ENCODE measurements around the gene GNAS. TPM values are rescaled to one million over a fixed set of nuclear protein-coding genes. Genes with fewer than 3 reads are reported as not detected.

GNAS gene
- total and polyA plus RNA-seq, 9 of the 15 experiments (the other 6 are each of a cell fraction or from before 2014, with no cell fraction given) = 128 to 648 (median 266) TPM

DNA sequence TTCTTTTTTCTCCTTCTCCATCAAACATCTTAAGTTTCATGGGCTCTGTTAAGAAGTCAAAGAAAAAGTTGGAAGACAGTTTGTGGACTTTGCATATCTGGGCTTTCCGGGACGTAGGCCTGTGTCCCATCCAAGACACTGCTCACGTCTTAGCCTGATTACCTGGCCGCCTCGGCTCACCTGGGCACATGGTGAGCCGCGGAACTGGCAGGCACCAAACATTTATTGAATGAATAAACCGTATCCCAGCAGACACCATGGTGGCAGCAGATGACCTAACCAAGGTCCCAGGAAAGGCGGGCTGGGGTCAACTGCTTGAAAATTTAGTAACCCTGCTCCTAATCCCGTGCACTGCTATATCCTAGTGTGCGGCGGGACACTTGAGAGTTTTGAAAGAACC is 35.6 kb downstream of the GNAS start:
- POLR2A ChIA-PET = no interaction called here
- Histone ChIP-seq H3K9ac (ENCODE audit: insufficient read depth in 1 of 2, low read depth in 2 of 2, low read length in 2 of 2) (peak overlapping the region; percentile 73 to 90), H3K79me2 (ENCODE audit: control insufficient read depth, insufficient read depth, low read length) (peaks cover 22% of the 10 kb centered on the region), H3K4me1 (replicated peaks in 1 of 2; ENCODE audit: control insufficient read depth in 2 of 2, insufficient read depth in 2 of 2, low read length in 2 of 2) (peaks cover 0 to 20% of the 10 kb centered on the region in 2 experiments; a peak in 3 of 5 replicates), H4K20me1 (replicated peaks; ENCODE audit: control insufficient read depth, insufficient read depth, low read length) (no peaks in the 10 kb centered on the region), H3K36me3 (ENCODE audit: control insufficient read depth, insufficient read depth, low read length) (no peaks in the 10 kb centered on the region), H3K27me3 (ENCODE audit: control insufficient read depth in 2 of 2, insufficient read depth in 2 of 2, low read length in 2 of 2) (no peaks in the 10 kb centered on the region; a peak in 1 of 5 replicates), H3K27ac (ENCODE audit: extremely low read depth, low read depth, low read length) (peak overlapping the region; percentile 55; the same call in 1 of the 3 replicates), H3K9me3 (replicated peaks; ENCODE audit: control insufficient read depth, insufficient read depth, low read depth, low read length) (no peaks in the 10 kb centered on the region), H3K9me1 (ENCODE audit: control insufficient read depth, insufficient read depth, low read length) (no peaks in the 10 kb centered on the region), H3K4me3 (peak overlapping the region; percentile 92), H3K4me2 (ENCODE audit: insufficient read depth, low read length) (peak overlapping the region; percentile 75), H2AFZ (ENCODE audit: low read depth, low read length) (peak overlapping the region; percentile 75; the same call in 1 of the 2 replicates)
- intact Hi-C loops (cut with micrococcal nuclease) = no loop called here
- in situ Hi-C loops (cut with MboI) = no loop called here
- 52% methylated on average over 12 of the region's 12 CpGs for WGBS (ENCODE audit: insufficient coverage, low coverage, missing lambda C conversion rate)
- DNase-seq (ENCODE audit: extremely low read depth in 1 of 4, low spot score in 3 of 4) = no peak
- CTCF ChIA-PET (ENCODE audit: low intra/inter-chr PET ratio) = interaction anchor here (0.6 kb wide), 1 partner anchor 237 kb away, joined by 4 read pairs; no protein-coding TSS in a partner anchor
- TF ChIP-seq MAFF (IDR thresholded peaks at IDR 0.05; ENCODE audit: low read length) (no peak), SMAD4 (CRISPR knock-in tag; conservative IDR thresholded peaks at IDR 0.05) (no peak), KAT8 (IDR thresholded peaks at IDR 0.05; ENCODE audit: low read depth) (no peak)
- BruUV-seq (replicated peaks) = TSS peak; percentile 64
- ATAC-seq = no peak
- FAIRE-seq = no peak

DNA sequence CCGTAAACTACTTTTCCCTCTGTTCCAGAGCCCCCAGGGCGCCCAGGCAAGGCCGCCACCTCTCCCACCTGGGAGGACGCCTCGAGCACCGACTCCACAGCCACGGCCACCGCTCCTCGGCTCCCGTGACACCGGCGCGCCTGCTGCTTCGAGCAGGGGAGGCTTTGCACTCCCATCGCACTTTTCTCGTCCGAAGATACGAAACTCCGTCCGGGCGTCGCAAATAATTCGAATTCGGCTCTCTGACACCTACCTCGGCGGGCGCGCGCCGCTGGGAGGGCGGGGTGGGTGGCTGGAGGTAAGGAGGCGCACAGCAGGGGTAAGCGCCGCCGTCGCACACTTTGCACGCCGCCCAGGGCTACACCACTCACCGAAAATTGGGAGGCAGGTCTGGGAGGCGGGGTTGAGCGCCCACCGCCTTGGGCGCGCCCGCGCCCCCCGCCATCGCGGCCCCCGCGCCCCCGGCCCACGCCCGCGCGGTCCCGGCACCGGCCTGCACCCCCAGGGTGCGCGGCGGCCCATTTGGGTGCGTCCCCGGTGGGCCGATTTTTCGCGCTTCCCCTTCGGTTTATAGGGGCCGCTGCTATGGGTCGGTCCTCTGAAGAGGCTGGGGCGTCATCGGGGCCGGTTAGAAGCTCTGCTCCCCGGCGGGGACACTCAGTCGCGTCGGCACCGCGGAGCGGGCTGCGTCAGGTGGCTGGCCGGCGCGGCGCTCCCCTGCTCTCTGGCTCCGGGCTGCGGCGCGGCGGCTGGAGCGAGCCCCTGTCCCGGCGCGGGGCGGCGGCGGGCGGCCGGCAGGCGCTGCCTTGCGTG is 36.2 kb downstream of the GNAS start:
- Histone ChIP-seq H3K4me3 (peak overlapping the region; percentile 92), H3K36me3 (ENCODE audit: control insufficient read depth, insufficient read depth, low read length) (no peaks in the 10 kb centered on the region), H3K27ac (ENCODE audit: extremely low read depth, low read depth, low read length) (peak overlapping the region; percentile 55), H3K27me3 (ENCODE audit: control insufficient read depth in 2 of 2, insufficient read depth in 2 of 2, low read length in 2 of 2) (no peaks in the 10 kb centered on the region), H2AFZ (ENCODE audit: low read depth, low read length) (peak overlapping the region; percentile 75), H4K20me1 (replicated peaks; ENCODE audit: control insufficient read depth, insufficient read depth, low read length) (no peaks in the 10 kb centered on the region), H3K9me1 (ENCODE audit: control insufficient read depth, insufficient read depth, low read length) (no peaks in the 10 kb centered on the region), H3K79me2 (ENCODE audit: control insufficient read depth, insufficient read depth, low read length) (peaks cover 28% of the 10 kb centered on the region), H3K9me3 (replicated peaks; ENCODE audit: control insufficient read depth, insufficient read depth, low read depth, low read length) (no peaks in the 10 kb centered on the region), H3K4me2 (ENCODE audit: insufficient read depth, low read length) (peak overlapping the region; percentile 75; the same call in 1 of the 2 replicates), H3K9ac (ENCODE audit: insufficient read depth in 1 of 2, low read depth in 2 of 2, low read length in 2 of 2) (peak overlapping the region; percentile 73 to 90), H3K4me1 (replicated peaks in 1 of 2; ENCODE audit: control insufficient read depth in 2 of 2, insufficient read depth in 2 of 2, low read length in 2 of 2) (peaks cover 2 to 20% of the 10 kb centered on the region in 2 experiments; a peak in 4 of 5 replicates)
- ChIA-PET CTCF (ENCODE audit: low intra/inter-chr PET ratio) (interaction anchor here (0.6 kb wide), 1 partner anchor 344 kb away, joined by 3 read pairs; no protein-coding TSS in a partner anchor), POLR2A (interaction anchor here (0.7 to 1.5 kb wide), 4 partner anchors 12 to 465 kb away, joined by 3 to 4 read pairs (median 4); no protein-coding TSS in a partner anchor)
- in situ Hi-C loops (cut with MboI) (no loop called here), intact Hi-C loops (cut with micrococcal nuclease) (no loop called here)
- no TSS peak for BruUV-seq (replicated peaks)
- peak; percentile 65 to 81 (median 75) for DNase-seq (ENCODE audit: extremely low read depth in 1 of 4, low spot score in 3 of 4)
- WGBS (ENCODE audit: insufficient coverage, low coverage, missing lambda C conversion rate) = 66% methylated on average over 32 of the region's 101 CpGs
- no peak for FAIRE-seq
- peak; percentile 61 for ATAC-seq
- TF ChIP-seq KAT2B (IDR thresholded peaks at IDR 0.05; ENCODE audit: low read depth, low read length) (no peak), CBX1 (IDR thresholded peaks at IDR 0.05; ENCODE audit: low read depth) (0 out of 2 replicates have a peak, but pooled peaks have one; percentile 20), NFE2L1 (tag; IDR thresholded peaks at IDR 0.05; ENCODE audit: borderline replicate concordance, low read depth) (no peak), JUN (IDR thresholded peaks at IDR 0.05; ENCODE audit: borderline replicate concordance, low read depth, low read length) (no peak), JUN (CRISPR knock-in tag; IDR thresholded peaks at IDR 0.05; ENCODE audit: borderline replicate concordance) (no peak), TFAM (CRISPR knock-in tag; conservative IDR thresholded peaks at IDR 0.05) (no peak)
- TF ChIP-seq, protein P1, sequence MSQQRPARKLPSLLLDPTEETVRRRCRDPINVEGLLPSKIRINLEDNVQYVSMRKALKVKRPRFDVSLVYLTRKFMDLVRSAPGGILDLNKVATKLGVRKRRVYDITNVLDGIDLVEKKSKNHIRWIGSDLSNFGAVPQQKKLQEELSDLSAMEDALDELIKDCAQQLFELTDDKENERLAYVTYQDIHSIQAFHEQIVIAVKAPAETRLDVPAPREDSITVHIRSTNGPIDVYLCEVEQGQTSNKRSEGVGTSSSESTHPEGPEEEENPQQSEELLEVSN (IDR thresholded peaks at IDR 0.05; ENCODE audit: borderline replicate concordance in 1 of 2, extremely low read depth in 1 of 2, insufficient read depth in 1 of 2, insufficient read length in 1 of 2, low read depth in 1 of 2, low read length in 1 of 2, poor library complexity in 1 of 2, severe bottlenecking in 1 of 2) = peak in 1 of 2 experiments; percentile 22
